Esophagus muscularis mucosa (tissue), 3 donors: ENCODE results near the gene DAAM1.

Experiments
- CTCF ChIP-seq, 3 experiments: fragments of 200-600 bp in 2 of 3; fragments of 450-650 bp in 1 of 3; sonication (generic) in 2 of 3; IDR thresholded peaks; one replicate each; pipeline ENCODE4 v1.5.1; 2017 to 2019; ENCODE audit warnings: antibody characterized with exemption in 3 of 3, mild to moderate bottlenecking in 2 of 3, moderate library complexity in 1 of 3
- POLR2A ChIP-seq: fragments of 450-650 bp; IDR thresholded peaks from one replicate; pipeline ENCODE4 v1.6.1; 2017; ENCODE audit warnings: antibody characterized with exemption, moderate library complexity, mild to moderate bottlenecking, low read depth

GRCh38 chr14:59213368-59214315 lies 25.2 kb downstream of the DAAM1 start:
- TF ChIP-seq POLR2A (no peak), CTCF (IDR thresholded peaks at IDR 0.05) (no peak)
